EH (cell line): ENCODE data around the gene C6orf132.

ENCODE experiments used
- DNase-seq: peaks from one replicate; pipeline ENCODE4 v3.0.0-alpha.2; 2015; ENCODE audit warnings: low read depth

C6orf132 gene

DNA sequence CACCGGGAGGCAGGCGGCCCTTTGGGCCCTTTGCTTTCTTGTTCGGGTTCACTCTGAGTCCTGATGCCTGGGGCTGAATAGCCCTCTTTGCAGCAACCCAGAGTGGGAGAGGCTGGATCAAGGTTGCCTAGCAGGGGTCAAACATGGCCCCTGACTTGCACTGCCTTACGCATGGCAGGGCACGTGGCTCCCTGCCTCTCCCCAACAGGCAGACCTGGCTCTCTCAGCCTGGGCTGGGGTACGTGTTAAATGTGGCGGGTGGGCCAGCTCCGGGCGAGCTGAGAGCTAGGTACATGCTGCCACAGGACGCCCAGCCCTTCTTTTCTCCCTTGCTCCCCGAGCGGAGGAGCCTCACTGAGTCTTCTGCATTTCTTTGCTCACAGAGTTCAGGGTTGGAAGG is 7.3 kb downstream of the C6orf132 start:
- DNase-seq = no peak

DNA sequence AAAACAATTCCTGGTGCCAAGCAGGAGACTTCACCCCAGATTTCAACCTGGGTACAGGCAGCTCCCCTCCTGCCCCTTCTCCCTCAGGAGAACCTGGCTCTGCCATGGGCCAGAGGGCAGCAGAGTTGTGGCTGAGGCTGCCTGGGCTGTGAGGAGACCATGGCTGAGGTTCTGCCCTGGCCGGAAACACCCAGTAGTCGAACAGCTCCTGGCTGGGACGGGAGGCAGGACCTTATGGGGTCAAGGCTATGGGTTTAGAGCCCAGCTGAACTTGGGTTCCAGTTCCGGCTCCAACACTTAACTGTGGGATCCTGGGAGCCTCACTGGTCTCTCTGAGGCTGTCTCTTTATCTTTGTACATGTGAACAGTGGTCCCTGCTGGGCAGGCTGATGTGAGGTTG is 8.5 kb downstream of the C6orf132 start:
- no peak for DNase-seq

DNA sequence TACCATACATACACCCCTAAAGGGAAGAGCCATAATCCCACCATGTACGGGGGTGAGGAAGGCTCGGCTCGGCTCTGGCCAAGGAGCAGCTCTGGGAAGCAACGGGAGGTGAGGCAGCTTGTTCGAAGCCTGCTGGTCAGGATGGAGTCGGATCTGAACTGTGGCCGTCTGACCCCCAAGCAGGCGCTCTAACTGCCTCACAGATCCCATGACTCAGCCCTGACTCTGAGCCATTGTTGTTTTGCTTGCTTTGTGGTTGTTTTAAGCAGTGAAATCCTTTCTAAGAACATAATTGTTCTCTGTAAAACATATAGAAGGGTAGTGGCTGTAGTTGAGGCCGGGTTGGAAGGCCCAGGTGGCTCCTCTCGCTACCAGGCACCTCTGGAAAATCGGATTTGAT is 10.9 kb downstream of the C6orf132 start:
- DNase-seq = peak; percentile 76

DNA sequence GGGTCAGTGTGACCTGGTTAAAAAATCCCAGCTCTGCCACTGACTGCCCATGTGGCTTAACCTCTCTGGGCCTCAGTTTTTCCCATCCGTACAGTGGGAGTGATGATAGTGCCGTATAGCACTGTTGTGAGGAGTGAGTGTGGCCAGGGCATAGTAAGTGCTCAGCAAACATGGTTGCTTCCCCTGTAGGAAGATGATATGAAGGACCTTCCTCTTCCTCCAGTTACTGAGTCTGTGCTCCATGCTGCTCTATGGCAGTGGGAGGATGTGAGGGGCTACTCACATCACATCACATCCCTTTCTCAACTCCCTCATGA is 13.1 kb downstream of the C6orf132 start:
- DNase-seq = no peak

DNA sequence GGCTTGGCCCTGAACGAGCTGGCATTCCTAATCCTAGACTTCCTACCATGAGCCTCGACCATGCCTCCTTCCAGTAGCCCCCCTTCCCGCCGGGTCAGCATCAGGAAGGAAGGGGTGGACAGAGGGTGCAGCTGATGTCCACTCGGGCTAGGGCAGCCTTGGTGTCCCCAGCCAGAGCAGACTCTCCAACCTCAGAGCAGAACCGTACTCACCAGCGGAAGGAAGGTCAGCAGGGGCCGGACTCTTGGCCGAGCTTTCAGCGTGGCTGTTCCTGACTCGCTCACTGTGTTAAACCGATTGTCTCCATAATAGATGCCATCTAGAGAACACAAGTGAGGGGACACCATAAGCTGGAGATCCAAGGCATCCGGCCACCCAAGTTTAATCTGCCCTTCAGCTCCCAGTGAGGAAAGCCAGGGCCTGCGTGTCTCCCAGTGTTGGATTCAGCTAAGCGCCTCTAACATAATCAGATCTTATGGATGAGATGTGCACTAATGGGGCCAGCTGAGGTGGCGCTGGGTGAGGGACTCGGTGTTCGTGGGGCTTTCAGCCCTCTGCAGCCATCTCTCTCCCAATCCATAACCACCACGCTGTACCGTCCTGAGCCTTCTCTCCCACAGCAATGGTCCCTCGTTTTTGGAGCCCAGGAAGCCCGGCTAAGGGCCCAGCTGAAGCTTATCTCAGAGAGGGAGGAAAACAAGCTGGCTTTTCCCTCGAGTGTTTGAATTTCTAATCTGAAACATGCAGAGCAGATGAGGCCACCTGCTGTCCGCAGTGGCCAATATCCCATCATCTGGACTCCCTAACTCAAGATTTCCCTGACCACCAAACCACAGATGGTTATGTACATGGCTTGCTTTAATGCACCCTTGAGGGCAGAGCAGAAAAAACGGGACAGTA is 13.7 kb downstream of the C6orf132 start:
- DNase-seq = no peak

DNA sequence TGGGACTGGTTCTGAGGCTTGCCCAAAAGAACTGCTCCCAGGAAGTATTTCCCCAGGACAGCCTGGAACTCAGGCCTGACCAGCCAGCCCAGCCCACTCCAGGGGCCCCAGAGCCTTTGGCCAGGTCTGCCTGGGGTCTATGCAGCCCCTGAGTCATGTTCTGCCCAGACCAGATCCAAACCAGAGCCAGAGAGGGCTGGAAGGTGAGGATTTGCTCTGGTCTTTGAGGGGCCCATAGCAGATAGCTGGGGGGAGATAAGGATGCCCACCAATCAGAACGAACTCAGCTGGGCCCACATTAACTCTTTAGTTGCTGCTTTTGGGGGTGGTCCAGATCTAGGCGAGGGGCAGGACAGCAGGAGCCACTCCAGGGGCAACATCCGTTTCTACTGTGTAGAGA is 16.8 kb downstream of the C6orf132 start:
- DNase-seq = no peak

DNA sequence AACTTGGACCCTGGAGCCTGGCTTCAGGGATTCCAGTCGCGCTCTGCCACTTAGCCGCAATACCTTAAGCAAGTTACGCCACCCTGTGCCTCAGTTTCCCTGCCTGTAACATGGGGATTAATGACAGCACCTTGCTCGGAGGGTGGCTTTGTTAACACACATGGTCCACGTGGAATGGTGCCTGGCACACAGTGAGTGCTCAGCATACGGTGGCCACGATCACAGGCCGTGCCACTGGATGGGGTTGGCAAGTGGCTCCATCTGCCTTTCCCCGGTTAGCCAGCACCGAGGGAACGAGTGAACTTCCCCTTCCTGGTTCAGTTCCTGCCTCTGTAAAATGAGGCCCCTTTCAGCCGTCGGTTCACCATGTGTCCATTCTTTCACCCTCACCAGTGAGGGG is 17.2 kb downstream of the C6orf132 start:
- no peak for DNase-seq

DNA sequence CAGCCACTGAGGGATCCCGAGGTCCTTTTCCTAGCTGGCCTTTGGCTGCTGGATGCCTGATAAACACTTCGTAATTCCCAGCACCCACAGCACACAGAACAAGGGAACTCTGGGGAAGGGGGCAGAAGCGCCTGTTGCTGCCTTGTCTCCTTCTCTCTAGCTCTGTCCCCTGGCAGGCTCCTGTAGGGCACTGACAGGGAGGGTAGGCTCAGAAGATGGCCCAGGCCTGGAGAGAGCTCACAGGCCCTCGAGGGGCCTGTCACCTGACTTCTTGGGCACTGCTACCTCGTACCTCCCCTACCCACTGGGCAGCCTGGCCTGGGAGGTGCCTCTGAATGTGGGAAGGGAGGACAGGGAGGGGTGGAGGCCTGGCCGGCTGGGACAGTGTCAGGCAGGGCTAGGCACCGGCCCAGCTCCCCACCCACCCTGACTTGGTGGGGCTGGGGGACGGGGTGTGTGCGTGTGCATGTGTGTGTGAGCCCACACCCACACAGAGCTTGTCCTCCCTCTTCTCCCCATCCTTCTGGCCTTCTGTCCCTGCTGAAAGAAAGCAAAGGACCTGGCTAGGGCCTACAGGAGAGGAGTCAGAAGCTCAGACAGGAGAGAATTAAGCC is 18.1 kb downstream of the C6orf132 start:
- no peak for DNase-seq

DNA sequence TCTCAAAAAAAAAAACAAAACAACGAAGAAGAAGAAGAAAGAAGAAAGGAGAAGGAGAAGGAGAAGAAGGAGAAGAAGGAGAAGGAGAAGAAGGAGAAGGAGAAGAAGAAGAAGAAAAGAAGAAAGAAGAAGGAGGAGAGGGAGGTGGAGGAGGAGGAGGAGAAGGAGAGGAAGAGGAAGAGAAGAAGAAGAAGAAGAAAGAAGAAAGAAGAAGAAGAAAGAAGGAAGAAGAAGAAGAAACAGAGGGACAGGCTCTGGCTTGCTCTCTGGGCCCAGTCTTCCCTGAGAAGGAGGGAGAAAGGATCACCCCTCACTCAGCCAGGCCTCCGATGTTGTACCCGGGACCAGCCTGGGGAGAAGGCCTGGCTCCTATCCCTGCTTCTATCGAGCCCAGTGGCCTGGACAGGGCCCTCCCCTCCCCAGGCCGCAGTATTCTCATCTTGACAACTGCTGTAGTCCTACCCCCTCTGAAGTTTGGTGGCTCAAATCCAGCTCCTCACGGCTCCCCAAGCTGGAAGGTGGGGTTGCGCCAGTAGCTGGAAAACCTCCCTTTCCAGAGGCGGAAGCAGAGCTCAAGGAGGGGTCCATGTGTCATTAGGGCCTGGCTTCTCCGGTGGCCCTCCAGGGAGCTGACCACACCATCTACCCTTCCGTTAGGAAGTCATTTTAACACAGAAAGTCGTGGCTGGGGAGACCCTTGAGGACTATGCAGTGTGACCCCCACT is 18.9 kb downstream of the C6orf132 start:
- DNase-seq = no peak

DNA sequence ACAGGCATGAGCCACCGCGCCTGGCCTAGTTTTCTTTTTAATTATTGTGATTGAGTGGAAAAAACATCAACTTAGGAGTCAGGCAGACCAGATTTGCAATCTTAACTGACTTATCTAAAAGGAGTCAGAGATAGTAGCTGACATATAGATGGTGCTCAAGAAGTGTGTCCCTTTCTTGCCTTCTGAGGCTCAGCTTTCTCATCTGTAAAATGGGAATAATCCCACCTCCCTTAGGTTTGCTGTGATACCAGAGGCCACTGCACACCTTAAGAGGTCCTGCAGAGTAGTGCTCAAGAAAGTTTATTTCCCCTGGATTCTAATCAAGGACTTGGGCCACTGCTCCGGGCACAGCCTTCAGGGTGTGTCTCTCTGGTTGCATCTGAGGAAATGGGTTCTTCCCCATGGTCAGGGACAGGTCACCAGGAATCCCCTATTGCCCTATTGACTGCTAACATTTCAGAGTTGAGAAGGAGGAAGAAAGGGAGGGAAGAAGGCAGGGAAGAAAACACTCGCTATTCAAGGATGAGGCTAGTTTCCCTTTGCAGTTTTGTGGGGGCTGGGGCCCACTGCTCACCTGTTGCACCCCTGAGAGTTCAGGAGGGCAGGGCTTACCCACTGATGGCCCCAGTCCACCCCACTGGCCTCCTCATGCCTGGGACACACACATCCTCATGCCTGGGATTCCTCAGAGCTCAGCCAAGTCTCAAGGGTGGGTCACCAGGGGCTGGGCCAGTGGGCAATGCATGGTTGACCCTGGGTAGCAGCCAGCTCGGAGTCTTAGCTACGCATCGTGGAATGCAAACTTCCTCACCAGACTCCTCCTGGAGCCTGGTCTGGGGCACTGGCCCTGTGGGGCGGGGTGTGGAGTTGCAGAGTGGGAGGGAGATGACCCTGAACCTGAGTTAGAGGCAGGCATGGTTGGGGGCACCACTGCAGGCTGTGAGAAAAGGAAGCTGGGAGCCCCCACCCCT is 21.2 kb downstream of the C6orf132 start:
- peak; percentile 70 for DNase-seq

DNA sequence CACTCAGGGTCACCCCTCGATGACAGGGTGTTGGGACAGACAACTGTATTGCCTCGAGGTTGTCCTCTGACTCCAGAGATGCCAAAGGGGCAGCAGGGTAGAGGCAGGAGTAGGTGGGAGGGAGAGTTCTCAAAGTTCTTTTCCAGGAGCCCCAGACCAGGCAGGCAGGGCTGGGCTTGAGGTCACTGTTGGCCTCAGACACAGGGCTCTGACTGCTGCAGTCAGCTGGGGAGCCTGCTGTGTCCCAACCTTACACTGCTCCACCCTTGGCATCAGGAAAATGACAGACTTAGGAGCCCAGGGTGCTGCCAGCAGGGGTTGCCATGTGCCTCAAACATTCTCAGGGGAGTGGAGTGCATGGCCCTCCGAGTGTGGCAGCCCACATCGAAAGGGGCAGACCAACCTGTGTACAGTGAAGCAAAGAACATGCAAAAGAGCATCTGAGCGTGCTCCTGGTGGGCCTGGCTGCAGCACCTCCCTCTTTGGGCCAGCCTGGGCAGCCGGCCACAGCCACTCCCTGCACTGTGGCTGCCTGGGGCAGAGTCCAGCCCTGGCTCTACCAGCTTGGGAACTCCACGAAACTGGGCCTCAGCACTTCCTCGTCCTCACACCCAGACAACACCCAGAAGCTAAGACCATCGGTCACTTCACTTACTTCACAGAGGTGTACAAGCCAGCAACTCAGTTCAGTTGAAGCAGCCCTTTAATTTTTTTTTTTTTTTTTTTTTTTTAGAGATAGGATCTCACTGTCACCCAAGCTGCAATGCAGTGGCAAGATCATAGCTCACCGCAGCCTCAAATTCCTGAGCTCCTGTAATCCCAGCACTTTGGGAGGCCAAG is 24.0 kb downstream of the C6orf132 start:
- DNase-seq = peak; percentile 55

DNA sequence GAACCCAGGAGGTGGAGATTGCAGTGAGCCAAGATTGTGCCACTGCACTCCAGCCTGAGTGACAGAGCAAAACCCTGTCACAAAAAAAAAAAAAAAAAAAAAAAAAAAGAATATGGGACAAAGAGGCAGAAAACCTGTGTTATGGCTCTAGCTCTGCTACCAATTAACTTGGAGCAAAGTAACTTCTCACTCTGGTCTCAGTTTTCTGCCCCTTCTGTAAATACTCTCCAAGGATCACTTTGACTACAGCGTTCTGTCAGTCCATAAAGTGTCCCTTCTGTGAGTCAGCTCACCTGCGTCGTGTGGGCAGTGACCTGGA is 24.6 kb downstream of the C6orf132 start:
- no peak for DNase-seq

DNA sequence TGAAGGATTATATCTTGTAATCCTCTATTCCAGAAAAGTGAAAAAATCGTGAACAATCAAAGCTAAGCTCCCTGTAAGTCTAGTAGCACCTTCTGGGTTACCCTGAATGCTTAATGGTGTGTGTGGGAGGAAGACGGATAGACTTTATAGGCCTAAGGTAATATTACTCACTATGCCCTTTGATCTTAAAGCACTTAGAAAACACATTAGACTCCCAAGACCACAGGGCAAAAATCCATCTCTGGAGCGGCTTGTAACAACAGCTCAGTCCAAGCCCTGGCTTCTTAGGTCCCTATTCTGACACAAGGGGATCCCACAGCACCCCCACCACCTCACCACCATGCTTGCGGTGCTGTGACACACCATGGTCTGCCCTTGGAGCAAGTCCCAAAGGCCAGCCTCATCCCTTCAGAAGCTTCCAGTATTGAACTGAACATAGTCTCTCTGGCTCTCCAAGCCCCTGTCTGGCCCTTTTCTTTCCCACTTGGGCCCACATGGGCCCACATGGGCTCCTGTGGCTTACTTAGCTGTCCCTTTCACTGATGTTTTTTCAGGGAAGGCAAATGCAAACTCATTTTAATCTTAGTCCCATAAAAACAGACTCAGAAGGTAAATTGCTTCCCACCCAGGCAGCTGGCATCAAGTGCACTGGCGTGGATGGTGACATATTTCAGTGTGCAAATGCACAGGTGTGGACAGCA is 28.3 kb downstream of the C6orf132 start:
- no peak for DNase-seq

DNA sequence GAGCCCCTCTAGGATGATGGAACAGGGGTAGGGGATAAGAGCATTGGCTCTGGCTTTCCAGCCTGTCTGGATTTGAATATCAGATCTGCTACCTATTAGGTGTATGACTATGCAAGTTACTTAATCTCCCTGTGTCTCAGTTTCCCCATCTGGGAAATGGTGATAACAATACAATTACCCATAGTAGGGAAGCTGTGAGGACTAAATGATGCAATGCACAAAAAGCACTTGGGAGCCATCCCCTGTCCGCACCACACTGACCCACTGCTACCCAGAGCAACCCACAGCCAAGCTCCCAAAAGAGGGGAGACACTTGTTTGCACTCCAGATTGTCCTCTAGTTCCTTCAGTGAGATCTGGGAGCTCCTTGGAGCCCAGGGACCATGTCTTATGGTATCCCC is 30.1 kb downstream of the C6orf132 start:
- no peak for DNase-seq

DNA sequence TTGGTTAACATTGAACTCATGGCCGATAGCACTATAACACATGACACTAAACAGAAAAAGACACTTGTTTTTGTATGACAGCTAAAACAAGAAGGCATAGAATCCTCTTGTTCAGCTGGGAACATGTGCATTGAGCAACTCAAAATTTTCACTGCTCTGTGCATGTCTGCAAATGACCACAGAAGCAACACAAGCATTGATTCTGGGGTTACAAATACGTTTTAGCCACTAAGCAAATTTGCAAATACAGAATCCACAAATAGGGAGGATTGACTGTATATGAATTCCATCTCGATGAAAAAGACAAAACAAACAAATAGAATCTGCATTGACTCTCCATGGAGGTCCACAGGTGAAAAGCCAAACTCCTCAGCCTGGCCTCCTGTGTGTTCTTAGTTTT is 31.7 kb downstream of the C6orf132 start:
- no peak for DNase-seq

DNA sequence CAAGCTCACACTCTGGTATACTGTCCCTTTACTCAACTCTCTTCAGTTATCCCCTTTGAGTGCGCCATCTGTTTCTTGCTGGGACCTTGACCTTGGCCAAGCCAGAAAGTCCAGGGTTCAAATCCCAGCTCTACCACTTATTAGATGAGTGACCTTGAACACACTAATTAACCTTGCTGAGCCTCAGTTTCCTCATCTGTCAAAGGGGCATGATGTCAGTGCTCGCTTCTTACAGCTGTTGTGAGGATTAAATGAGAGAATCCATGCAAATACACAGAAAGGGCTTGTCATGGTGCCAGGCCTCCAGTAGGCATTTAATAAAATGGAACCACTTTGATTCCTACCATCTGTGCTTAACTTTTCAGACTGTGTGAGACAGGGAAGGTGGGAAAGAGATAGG is 34.3 kb downstream of the C6orf132 start:
- no peak for DNase-seq

DNA sequence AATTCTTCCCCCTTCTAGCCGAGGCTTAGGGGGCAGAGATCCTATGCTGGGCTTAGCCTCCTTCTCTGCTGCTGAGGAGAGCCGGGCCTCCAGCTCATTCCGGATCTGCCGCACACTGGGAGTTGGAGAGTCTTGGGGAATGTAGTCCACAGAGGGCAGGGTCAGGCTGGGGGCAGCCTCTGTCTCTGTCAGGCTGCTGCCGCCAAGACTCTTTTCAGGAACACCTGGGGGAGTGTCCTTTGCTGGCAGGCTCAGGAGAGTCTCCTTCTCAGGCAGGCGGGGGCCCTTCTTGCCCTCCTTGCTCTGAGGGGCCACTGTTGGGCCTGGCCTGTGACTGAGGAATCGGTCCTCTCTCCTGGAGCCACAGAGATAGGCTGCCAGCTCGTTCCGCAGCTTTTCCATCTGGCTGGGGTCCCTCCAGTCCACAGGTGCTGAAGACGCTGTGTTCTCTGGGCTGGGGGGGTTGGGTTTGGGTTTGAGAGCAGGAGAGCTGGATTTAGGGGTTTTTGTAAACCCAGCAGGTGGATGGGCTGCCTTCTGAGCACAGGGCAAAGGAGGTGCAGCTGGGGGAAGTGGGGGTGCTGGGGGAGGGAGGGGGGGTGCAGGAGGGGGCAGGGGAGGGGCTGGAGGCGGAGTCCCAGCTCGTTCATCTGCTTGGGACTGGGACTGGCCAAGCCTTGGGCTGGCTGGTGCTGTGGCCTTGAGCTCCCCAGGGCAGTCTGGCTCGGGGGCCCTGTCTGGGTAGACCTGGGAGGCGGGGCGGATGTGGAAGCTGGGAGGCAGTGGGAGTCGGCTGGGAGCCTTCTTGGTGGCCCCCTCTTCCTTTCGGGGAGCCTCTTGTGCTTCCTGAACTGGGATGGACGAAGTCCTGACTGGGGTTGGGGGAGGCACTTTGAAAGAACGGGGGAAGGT is 36.1 kb downstream of the C6orf132 start:
- DNase-seq = no peak

DNA sequence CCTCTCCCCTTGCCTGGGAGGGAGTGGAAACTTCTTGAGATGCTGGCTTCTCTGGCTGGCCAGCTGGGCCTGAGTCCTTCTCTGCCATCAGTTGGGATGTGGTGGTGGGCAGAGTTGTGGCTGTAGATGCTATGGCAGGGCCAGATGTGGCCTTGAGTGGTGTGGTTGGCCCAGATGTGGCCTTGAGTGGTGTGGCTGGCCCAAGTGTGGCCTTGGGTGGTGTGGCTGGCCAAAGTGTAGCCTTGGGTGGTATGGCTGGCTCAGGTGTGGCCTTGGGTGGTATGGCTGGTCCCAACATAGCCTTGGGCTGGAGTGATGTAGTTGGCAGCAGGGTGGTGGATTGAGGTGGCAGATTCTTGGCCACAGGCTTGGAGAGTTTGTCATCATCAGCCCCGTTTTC is 36.7 kb downstream of the C6orf132 start:
- DNase-seq = no peak

DNA sequence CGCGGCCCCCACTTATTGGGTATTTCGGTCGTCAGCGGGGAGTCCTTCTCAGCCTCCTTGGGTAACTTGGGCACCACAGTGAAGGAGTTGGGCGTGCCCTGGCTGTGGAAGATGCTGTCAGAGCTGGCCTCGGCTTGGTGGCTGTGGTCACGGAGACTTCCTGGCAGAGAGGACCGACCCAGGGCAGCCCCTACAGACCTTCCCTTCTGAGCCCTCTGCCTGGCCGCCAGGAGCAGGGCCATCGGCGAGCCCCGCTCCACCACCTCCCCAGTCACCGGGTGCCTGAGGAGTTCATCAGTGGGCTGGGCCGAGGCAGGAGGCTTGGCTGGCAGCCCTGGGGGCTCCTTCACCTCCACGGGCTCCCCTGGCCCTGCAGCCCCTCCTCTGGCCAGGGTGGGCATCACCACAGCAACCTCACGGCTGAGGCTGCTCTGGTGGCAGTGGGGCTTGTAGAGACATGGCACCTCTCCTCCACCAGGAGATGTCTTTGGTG is 37.2 kb downstream of the C6orf132 start:
- DNase-seq = no peak

DNA sequence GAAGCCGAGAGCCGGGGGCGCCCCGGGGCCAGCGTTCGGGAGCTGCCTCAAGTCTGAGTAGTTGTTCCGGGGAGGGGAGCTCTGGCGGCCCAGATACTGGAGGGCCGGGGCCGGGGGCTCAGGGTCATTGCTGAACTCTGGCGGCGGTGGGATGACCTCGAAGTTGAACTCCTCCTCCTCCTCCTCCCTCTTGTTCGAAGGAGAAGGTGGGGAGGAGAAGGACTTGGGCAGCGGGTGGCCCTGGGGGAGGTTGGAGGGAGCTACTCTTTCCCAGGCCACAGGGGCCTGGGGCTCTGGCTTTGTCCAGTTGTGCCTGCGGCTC is 37.7 kb downstream of the C6orf132 start:
- no peak for DNase-seq
